Neural cell (in vitro differentiated cells): ENCODE data around the gene PCDHGC3. TPM values are rescaled to one million over a fixed set of nuclear protein-coding genes. Genes with fewer than 3 reads are reported as not detected.

Source experiments
- H2AFZ ChIP-seq: fragments of 200-600, 300-800 bp; sonication (generic), shearing (Covaris generic); 2 replicates; pipeline ENCODE4 v1.6.0; 2014; ENCODE audit warnings: low read depth, mild to moderate bottlenecking, antibody characterized with exemption, low read length, moderate library complexity
- H3F3A ChIP-seq: fragments of 200-600 bp; shearing (Covaris generic); 2 replicates; pipeline ENCODE4 v1.6.1; 2016; ENCODE audit warnings: mild to moderate bottlenecking, moderate library complexity, mixed read lengths, antibody characterized with exemption, low read length; ENCODE audit not compliant: insufficient read depth, poor library complexity, severe bottlenecking
- H3K27ac ChIP-seq: fragments of 200-600, 300-800 bp; sonication (generic), shearing (Covaris generic); 2 replicates; pipeline ENCODE4 v1.5.1; 2014; ENCODE audit warnings: mild to moderate bottlenecking, low read length, moderate library complexity
- H3K27me3 ChIP-seq: fragments of 300-800, 200-600 bp; sonication (generic), shearing (Covaris generic); 2 replicates; pipeline ENCODE4 v1.6.0; 2014; ENCODE audit warnings: mild to moderate bottlenecking, low read depth, low read length, moderate library complexity; ENCODE audit not compliant: insufficient read depth
- H3K36me3 ChIP-seq: fragments of 300-800, 200-600 bp; sonication (generic), shearing (Covaris generic); 2 replicates; pipeline ENCODE4 v1.5.1; 2014; ENCODE audit warnings: mild to moderate bottlenecking, antibody characterized with exemption, low read length, moderate library complexity; ENCODE audit not compliant: insufficient read depth
- H3K4me2 ChIP-seq: fragments of 300-800, 200-600 bp; sonication (generic), shearing (Covaris generic); 2 replicates; pipeline ENCODE4 v1.6.0; 2014; ENCODE audit warnings: mild to moderate bottlenecking, low read length
- H3K4me3 ChIP-seq: fragments of 300-800, 200-600 bp; sonication (generic), shearing (Covaris generic); 2 replicates; pipeline ENCODE4 v1.5.1; 2014; ENCODE audit warnings: mild to moderate bottlenecking, low read length, moderate library complexity
- H3K79me2 ChIP-seq: fragments of 200-600 bp; shearing (Covaris generic); replicated peaks from 2 replicates; pipeline ENCODE4 v1.6.0; 2014; ENCODE audit warnings: mild to moderate bottlenecking, low read length, moderate library complexity; ENCODE audit not compliant: insufficient read depth
- H3K9ac ChIP-seq: fragments of 300-800, 200-600 bp; sonication (generic), shearing (Covaris generic); 2 replicates; pipeline ENCODE4 v1.6.1; 2016; ENCODE audit warnings: mild to moderate bottlenecking, low read length, mixed read lengths
- H3K9me2 ChIP-seq: fragments of 200-600 bp; shearing (Covaris generic); 2 replicates; pipeline ENCODE4 v1.6.1; 2016; ENCODE audit warnings: mild to moderate bottlenecking, low read length, mixed read lengths; ENCODE audit not compliant: insufficient read depth
- H3K9me3 ChIP-seq: fragments of 200-600, 300-800 bp; sonication (generic), shearing (Covaris generic); 2 replicates; pipeline ENCODE4 v1.6.1; 2016; ENCODE audit warnings: mild to moderate bottlenecking, mixed run types, low read length, moderate library complexity, mixed read lengths
- H4K20me1 ChIP-seq: fragments of 200-600 bp; shearing (Covaris generic); 2 replicates; pipeline ENCODE4 v1.6.1; 2016; ENCODE audit warnings: mild to moderate bottlenecking, mixed run types; ENCODE audit not compliant: insufficient read depth
- CTCF ChIP-seq: fragments of 450-650 bp; IDR thresholded peaks from 2 replicates; pipeline ENCODE4 v1.5.1; 2014; ENCODE audit warnings: antibody characterized with exemption, mild to moderate bottlenecking, moderate library complexity; ENCODE audit not compliant: poor library complexity, severe bottlenecking
- EP300 ChIP-seq: fragments of 450-650 bp; conservative IDR thresholded peaks from 2 replicates; pipeline ENCODE4 v1.6.1; 2014; ENCODE audit warnings: antibody characterized with exemption, mild to moderate bottlenecking, moderate library complexity; ENCODE audit not compliant: poor library complexity, severe bottlenecking
- EZH2 ChIP-seq: fragments of 200-600, 300-800 bp; shearing (Covaris generic), sonication (generic); IDR thresholded peaks from 2 replicates; pipeline ENCODE4 v1.6.1; 2014; ENCODE audit warnings: antibody characterized with exemption, low read length, borderline replicate concordance, mild to moderate bottlenecking; ENCODE audit not compliant: insufficient read depth, poor library complexity, severe bottlenecking
- MXI1 ChIP-seq: fragments of 450-650 bp; conservative IDR thresholded peaks from 2 replicates; pipeline ENCODE4 v1.6.1; 2014; ENCODE audit warnings: antibody characterized with exemption, mild to moderate bottlenecking; ENCODE audit not compliant: poor library complexity, severe bottlenecking
- POLR2AphosphoS5 ChIP-seq: IDR thresholded peaks from 2 replicates; pipeline ENCODE4 v1.6.1; 2012
- RAD21 ChIP-seq: fragments of 450-650 bp; conservative IDR thresholded peaks from 2 replicates; pipeline ENCODE4 v1.6.1; 2014; ENCODE audit warnings: antibody characterized with exemption, mild to moderate bottlenecking, moderate library complexity
- SMC3 ChIP-seq: fragments of 450-650 bp; conservative IDR thresholded peaks from 2 replicates; pipeline ENCODE4 v1.6.1; 2014; ENCODE audit warnings: antibody characterized with exemption, mild to moderate bottlenecking, moderate library complexity; ENCODE audit not compliant: poor library complexity
- TAF1 ChIP-seq: IDR thresholded peaks from 2 replicates; pipeline ENCODE4 v1.6.1; 2012; ENCODE audit warnings: low read depth
- polyA plus RNA-seq: library from polyadenylated mRNA; depleted of rRNA; stranded (reverse); fragments of >200 nt; gene quantifications from 2 replicates; pipeline ENCODE4 v1.2.3, GENCODE V29; 2014
- TF ChIP-seq, protein P1 (sequence below): IDR thresholded peaks from 2 replicates; pipeline ENCODE4 v1.6.1; 2012; ENCODE audit warnings: borderline replicate concordance

Gene PCDHGC3
- polyA plus RNA-seq, 1 donor from 2014 or later: 2.1 TPM

GRCh38 chr5:141515946-141516671, 40.3 kb downstream of the PCDHGC3 start:
- Histone ChIP-seq H3K36me3 (peaks cover 10% of the 10 kb centered on the region), H3F3A (peaks cover 3% of the 10 kb centered on the region), H2AFZ (no peak overlapping the region), H3K9me3 (no peaks in the 10 kb centered on the region), H3K79me2 (no peaks in the 10 kb centered on the region), H3K27ac (no peak overlapping the region), H4K20me1 (no peaks in the 10 kb centered on the region), H3K27me3 (no peaks in the 10 kb centered on the region), H3K4me2 (no peak overlapping the region), H3K4me3 (no peak overlapping the region), H3K9ac (no peak overlapping the region), H3K9me2 (no peaks in the 10 kb centered on the region)
- TF ChIP-seq RAD21: no peak
- TF ChIP-seq POLR2AphosphoS5: no peak
- no peak for TF ChIP-seq SMC3
- TF ChIP-seq EP300: no peak
- no peak for TF ChIP-seq EZH2

- Histone ChIP-seq H4K20me1 (no peaks in the 10 kb centered on the region), H3K27me3 (no peaks in the 10 kb centered on the region), H2AFZ (no peak overlapping the region), H3K9me2 (no peaks in the 10 kb centered on the region), H3K27ac (no peak overlapping the region), H3K36me3 (peaks cover 8% of the 10 kb centered on the region), H3K4me3 (no peak overlapping the region), H3K9ac (no peak overlapping the region), H3K4me2 (no peak overlapping the region), H3K9me3 (no peaks in the 10 kb centered on the region), H3F3A (peaks cover 3% of the 10 kb centered on the region), H3K79me2 (no peaks in the 10 kb centered on the region)
- TF ChIP-seq EP300 (no peak), TAF1 (no peak), MXI1 (no peak), CTCF (no peak), POLR2AphosphoS5 (no peak), EZH2 (no peak), SMC3 (no peak), RAD21 (no peak)
- TF ChIP-seq, protein P1, sequence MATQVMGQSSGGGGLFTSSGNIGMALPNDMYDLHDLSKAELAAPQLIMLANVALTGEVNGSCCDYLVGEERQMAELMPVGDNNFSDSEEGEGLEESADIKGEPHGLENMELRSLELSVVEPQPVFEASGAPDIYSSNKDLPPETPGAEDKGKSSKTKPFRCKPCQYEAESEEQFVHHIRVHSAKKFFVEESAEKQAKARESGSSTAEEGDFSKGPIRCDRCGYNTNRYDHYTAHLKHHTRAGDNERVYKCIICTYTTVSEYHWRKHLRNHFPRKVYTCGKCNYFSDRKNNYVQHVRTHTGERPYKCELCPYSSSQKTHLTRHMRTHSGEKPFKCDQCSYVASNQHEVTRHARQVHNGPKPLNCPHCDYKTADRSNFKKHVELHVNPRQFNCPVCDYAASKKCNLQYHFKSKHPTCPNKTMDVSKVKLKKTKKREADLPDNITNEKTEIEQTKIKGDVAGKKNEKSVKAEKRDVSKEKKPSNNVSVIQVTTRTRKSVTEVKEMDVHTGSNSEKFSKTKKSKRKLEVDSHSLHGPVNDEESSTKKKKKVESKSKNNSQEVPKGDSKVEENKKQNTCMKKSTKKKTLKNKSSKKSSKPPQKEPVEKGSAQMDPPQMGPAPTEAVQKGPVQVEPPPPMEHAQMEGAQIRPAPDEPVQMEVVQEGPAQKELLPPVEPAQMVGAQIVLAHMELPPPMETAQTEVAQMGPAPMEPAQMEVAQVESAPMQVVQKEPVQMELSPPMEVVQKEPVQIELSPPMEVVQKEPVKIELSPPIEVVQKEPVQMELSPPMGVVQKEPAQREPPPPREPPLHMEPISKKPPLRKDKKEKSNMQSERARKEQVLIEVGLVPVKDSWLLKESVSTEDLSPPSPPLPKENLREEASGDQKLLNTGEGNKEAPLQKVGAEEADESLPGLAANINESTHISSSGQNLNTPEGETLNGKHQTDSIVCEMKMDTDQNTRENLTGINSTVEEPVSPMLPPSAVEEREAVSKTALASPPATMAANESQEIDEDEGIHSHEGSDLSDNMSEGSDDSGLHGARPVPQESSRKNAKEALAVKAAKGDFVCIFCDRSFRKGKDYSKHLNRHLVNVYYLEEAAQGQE: no peak
These were observed 40.9 kb downstream of the PCDHGC3 start for GRCh38 chr5:141516672-141517025.
